Skin of body (tissue), 2 donors: ENCODE results near the gene MAT2B. TPM values are rescaled to one million over a fixed set of nuclear protein-coding genes. Genes with fewer than 3 reads are reported as not detected.
A peak's percentile ranks its signal among the peaks of the same experiment; 100 is the strongest.
"Not testable (repeated sequence)": the region's sequence is repeated elsewhere in the genome, so short reads cannot be mapped to it uniquely, and the experiment has no call there.

Experiments
- DNase-seq: peaks from one replicate; lab custom pipeline; 2025; lab: John Stamatoyannopoulos, UW
- total RNA-seq: library from RNA; depleted of rRNA; stranded (reverse); fragments of >200 nt; gene quantifications from one replicate; pipeline ENCODE4 v1.2.3, GENCODE V29; 2014

MAT2B gene
- total RNA-seq, 1 donor from 2014 or later: 60.6 TPM

DNA sequence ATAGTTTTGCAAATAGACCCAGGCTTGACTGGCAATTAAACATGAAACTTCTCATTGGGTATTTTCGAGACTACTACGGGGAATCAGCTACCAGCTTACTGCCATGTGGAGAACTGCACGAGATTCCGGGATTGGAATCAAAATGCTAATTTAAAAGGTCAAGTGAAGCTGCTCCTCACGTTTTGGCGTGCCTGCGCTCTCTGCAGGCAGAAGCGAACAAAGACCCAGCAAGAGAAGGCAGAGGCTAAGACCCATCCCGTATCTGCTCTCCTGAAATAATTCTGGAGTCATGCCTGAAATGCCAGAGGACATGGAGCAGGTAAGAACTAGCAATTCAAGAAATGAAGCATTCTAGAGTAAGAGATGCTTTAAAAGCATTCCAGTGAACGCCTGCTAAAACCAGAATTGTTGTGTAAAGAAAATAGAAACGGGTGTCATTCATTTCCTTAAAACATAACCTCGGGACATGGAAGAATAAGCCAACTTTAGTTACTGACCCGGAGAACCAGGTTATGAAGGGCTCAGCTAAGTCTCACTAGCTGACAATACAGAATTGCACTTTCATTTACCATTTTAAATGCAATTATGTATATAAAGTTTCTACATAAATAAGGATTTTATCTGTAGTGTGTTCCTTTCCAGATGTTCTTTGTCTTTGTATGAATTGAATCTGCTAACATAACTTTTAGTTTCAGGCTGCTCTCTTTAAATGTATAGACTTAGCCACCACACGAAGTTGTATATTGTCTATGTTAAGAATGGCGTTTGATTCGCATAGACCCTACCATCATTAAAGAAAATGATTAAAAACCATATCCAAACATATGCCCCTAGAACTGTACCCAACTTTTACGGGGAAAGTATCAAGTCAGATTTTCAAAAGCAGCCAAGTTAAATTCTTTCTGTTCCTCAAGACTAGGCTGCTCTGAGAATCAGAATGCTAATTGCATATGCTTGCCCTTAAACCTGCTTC, 2.0 kb upstream of the MAT2B start:
- DNase-seq: peak; percentile 92

DNA sequence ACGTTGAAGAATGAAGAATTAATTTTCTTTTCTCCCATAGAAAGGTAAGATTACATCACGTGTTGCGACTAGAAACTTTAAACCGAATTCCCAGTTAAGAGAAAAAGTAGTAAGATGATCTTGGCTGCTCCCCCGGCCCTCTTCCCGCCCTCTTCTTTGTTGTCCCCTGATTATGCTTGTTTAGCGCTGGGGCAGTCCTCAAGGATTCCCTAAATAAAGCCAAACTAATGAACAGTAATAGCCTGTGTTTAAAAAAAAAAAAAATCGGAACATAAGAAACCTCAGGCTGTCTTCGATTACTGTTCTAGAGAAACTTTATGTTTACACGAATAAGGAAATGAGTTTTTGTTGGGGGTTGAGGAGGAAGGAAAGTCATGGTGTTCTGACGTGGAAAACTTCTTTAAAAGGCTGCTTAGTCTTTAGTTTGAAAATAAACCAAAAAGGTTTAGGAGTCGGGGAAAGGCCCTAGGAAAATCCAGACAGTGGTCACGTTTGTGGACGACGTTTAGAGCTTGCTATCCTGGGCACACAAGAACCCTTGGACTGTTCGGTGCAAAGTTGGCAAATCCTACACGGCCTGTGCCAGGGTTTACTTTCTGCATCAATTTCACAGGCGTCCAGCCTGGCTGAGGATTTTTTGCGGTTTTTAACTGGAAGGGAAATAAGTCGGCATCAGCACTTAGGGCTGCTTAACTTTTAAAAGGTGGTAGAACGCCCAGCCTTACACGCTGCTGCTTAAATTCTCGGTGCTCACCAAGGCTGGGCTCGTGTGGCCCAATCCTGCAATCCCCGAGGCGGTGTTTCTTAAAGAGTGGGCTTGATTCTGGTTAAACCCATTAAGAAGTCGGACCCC, 1.1 kb upstream of the MAT2B start:
- peak; percentile 74 for DNase-seq

DNA sequence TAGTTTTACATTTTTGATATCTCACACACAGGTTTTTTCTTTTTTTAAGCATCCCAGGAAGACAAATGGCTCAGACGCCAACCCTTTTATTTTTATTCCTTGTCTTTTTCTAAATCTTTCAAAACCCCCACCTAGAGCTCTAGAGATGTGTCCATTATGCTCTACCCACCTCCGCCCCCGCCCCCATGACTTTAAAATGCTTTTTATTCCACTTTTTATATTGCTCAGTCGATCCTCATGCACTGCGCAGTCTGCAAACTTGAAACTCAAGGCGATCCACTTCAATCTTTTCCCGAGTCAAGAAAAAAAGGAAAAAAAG, 411 bp upstream of the MAT2B start:
- no peak for DNase-seq

DNA sequence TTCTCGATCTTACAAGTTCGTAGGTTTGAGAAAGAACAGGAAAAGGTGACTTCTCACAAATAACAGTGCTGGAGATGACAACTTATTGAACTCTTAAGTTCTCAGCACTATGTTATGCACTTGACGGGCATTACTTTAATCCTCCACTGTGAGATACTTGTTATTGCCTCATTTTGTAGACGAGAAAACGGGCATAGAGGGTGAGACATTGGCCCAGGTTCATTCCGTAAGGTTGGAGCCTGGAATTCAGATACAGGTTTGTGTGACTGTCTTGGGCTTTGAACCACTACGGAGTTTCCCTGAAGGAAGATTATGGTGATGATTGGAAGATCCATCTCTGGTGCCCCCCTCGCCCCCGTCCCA, 657 bp downstream of the MAT2B start:
- DNase-seq: peak; percentile 70

DNA sequence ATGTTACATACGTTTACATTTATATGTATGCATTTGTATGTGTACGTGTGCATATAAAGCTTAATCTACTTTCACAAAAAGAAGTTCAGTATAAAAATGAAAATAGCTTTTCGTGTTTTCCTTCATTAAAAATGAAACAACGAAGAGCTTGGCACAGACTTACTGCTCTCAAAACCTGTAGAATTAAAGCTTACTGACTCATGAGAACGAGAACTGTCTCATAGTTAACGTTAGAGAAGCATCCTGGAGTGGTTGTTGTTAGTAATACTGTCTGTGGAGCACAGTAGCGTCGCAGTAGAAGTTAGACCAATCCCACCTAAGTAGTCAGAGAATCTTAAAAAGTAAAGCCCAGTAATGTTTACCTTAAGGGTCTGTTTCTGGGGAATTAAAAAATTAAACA, 1.3 kb downstream of the MAT2B start:
- no peak for DNase-seq

DNA sequence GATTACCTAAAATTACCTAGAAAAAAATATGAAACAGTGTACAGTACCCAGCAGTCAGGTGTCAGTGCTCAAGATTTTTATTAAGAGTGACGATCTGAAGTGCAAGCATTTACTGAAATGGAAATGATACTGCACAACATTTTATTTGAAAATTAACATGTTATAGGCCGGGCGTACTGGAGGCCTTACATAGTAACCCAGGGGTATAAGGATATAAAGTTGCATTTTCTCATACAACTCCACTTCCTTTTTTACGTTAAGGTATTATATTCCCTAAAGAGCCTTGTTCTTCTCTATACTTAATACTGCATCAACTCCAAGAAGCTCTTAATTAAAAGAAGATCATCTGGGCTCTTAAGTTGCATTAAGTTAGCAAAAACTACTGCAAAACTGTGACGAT, 3.3 kb downstream of the MAT2B start:
- DNase-seq: no peak

DNA sequence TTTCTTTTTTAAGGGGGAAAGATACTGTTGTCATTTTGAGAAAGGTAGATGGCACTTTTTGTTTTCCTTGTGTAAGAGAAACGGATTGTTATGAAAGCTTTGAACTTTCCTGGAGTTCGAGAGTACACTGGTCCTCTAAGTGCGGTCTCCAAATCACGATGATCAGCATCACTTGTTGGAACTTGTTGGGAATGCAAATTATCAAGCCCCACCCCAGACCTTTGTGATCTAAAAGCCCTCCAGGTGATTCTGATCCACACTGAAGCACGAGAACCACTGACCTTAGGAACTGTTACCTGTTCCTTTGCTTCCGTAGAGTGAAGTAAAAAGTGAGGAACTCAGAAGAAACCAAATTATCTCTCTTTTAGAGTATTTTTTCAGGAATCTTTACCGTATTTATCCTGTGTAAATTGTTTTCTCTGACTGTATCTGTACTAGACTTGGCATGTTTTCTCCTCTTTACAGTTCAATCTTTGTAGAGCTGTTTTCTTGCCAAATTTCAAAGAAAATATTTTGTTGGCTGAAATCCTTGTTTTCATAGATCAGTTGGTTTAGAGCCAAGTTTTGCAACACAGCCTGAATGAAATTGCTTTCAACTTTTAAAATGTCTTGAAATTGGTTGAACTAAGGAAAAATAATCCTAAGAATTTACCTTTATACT, 4.0 kb downstream of the MAT2B start:
- DNase-seq: peak; percentile 54

DNA sequence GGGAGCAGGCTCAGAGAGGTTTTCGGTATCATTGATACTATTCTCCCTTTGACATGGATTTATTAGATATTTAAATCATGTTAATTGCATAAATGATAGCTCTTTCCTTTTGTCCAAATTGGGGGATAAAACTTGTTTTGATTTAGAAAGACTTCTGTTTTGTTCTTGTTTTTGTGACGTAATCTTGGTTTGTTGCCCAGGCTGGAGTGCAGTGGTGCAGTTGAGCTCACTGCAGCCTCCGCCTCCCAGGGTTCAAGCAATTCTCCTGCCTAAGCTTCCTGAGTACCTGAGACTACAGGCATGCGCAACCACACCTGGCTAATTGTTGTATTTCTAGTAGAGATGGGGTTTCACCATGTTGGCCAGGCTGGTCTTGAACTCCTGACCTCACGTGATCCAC, 7.1 kb downstream of the MAT2B start:
- DNase-seq: no peak

DNA sequence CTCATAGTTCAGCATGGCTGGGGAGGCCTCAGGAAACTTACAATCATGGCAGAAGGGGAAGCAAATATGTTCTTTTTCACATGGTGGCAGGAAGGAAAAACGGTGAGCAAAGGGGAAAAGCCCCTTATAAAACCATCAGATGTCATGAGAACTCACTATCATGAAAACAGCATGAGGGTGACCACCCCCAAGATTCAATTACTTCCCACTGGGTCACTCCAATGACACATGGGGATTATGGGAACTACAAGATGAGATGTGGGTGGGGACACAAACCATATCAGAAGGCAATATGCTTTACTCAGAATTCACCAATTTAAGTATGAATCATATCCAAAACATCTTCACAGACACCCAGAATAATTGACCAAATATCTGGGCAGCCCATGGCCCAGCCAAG, 19.7 kb downstream of the MAT2B start:
- no peak for DNase-seq

DNA sequence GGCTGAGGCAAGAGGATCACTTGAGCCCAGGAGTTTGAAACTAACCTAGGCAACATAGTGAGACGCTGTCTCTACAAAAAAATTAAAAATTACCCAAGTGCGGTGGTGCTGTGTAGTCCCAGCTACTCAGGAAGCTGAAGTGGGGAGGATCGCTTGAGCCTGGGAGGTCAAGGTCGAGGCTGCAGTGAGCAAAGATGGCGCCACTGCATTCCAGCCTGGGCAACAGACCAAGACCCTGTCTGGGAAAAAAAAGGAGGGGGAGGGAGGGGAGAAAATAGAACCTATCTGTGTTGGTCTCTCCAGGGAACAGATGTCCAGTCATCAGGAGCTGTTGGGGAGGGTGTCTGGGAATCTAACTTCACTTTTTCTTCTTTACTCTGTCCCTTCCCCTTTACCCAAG, 24.3 kb downstream of the MAT2B start:
- no peak for DNase-seq

DNA sequence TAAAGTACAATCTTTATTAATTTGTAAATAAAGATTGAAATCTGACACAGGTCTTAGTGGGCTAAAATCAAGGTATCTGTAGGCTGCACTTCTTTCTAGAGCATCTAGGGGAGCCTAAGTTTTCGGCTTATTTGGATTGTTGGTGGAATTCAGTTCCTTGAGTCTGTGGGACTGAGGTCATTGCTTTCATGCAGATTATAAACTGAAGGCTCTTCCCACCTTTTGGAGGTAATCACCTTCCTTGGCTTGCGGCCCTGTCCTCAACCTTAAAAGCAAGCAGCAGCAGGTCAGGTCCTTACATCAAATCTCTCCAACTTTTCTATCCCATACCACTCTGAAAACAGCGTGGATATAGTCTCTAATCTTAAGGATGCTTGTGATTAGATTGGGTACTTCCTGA, 25.9 kb downstream of the MAT2B start:
- no peak for DNase-seq

DNA sequence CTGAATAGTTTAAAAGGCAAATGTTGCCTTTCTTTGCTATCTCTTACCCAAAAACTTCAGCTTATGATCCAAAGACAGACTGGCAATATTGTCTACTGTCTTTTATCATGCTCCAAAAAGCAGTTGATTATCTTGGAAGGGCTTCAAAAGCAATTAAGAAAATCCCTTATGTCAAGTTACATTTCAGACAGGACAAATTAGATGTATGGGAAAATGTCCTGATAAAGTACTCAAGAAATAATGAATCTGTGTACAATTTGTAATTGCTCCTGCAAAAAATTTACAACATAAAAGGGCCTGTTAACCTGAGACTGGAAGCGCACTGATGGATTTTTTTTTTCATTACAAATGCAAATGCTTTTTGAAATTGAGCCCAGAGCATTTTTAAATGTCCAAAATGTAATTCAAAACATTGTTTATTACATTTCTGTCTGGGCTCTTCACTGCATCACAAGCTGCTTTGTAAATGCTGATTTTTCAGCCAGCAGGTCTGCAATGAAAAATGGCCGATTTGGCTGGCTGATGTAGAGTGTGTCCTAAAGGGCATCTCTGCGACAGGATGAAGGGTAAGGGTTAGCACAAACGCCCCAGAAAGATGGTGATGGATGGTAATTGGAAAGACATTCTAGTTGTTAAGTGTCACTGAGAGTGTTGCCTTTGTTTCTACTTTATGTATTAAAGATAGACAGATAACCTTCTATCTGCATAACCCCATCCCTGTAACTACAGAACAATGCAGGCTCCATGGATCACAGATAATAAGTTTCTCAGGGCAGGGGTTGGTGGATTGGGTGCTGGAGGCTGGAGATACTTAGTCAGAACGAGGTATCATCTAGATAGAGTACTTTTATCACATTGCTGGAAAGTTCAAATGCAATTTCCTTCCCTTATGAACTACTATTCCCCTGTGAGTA, 27.0 kb downstream of the MAT2B start:
- DNase-seq: no peak

DNA sequence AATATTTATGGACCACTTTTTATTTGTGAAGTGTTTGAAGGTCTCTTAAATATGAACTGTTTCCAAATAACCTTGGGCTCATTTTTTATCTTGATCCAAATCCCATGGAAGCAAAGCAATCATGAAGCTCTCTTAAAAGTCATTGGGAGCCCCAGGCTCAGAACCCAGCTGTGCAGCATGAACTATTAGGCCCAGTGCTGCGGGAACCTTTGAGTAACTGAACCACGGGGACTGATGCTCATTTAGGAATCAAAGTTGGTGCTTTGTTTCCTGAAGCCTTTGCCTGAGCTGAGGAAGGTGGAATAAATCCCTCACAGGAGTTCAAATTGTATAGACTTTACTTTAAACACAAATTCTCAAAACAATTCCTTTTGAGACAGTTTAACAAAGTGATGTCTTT, 27.8 kb downstream of the MAT2B start:
- no peak for DNase-seq

DNA sequence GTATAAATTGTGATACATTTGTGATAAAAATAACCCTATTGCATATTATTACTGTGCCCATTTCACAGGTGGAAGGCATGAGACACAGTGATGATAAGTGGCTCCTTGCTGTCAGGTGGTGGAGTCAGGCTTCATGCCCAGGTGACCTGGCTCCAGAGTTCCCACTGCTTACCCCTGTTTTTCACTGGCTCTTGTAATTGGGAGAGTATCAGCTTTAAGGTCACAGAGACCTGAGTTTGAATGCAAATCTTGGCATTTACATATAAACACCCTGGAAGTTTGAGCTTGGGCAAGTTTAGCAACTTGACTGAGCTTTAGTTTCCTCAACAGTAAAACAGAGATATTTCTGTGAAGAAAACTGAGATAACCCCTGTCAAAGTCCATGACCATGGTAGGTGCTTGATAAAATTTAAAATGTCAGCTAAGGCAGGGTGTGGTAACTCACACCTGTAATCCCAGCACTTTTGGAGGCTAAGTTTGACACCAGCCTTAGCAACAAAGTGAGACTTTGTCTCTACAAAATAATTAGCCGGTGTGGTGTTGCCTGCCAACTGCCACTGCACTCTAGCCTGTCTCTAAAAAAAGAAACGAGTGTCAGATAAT, 29.2 kb downstream of the MAT2B start:
- no peak for DNase-seq

DNA sequence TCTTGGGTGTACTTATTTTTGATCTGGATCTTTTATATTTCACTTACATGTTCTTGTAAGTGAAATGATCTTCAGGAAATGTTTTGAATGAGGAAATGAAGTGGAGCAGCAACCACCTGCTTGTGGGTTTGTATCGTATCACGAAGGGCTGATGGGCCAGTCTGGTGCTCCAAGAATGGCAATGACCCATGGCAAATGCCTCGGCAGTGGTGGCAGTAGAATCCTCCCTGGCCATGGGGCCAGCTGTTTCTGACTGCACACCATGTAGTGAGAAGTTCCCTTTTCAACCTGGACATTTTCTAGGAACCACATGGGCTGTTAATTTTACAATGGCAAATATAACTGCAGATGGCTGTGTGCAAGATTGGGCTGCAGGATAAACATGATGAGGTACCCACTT, 29.9 kb downstream of the MAT2B start:
- DNase-seq: no peak

DNA sequence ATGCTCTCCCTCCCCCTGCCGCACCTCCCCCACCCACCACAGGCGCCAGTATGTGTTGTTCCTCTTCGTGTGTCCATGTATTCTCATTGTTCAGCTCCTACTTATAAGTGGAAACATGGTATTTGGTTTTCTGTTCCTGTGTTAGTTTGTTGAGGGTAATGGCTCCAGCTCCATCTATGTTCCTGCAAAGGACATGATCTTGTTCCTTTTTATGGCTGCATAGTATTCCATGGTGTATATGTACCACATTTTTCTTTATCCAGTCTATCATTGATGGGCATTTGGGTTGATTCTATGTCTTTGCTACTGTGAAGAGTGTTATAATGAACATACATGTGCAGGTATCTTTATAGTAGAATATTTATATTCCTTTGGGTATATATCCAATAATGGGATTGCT, 31.0 kb downstream of the MAT2B start:
- DNase-seq: not testable (repeated sequence)

DNA sequence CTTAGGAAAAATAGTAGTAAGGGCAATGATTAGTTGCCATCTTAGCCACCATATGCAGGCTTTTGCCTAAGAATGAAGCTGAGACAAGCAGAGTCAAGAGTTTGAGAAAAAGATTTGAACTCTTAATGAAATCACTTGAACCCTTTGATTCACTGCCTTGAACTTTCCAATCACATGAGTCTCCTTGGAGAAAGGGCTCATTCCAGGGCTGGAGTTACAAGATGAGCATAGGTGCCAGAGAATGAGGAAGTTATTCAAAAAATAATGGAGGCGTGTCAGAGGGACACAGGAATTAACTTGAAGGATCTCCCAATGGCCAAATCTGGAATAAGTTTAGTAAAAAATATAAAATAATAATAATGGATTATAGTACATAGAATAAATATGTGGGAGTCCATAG, 35.3 kb downstream of the MAT2B start:
- no peak for DNase-seq

DNA sequence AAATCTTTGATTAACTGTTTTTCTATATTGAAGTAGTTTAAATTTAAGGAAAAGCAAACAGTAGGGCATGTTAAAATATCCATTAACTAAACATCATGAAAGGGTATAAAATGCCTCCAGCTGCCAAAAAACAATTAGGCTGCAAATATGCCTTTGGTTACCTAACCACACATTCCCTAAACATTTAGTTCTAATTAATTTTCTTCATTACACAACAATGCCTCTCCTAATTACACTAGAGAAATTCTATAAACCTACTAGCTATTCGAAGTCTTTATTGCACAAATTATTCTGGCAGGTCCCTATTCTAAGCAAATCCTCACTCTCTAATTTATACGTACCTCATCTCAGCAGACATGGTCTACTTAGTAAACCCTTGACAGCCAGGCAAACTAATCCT, 37.4 kb downstream of the MAT2B start:
- DNase-seq: no peak

DNA sequence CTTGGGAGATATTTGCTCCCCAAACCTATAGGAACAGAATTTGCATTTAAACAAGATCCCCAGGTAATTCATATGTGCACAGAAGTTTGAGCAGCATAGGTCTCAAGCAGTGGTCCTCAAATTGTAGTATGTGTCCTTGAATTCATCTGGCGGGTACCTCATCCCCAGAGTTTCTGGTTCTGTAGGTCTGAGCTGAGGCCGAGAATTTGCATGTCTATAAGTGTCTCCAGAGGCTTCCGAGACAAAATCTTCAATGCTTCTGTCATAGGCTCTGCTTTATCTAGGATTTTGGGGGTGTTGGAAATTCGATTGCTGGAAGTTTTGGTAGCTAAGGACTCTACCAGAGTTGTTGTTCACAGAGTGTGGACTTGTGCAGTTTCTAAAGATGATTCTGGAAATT, 38.6 kb downstream of the MAT2B start:
- DNase-seq: no peak

DNA sequence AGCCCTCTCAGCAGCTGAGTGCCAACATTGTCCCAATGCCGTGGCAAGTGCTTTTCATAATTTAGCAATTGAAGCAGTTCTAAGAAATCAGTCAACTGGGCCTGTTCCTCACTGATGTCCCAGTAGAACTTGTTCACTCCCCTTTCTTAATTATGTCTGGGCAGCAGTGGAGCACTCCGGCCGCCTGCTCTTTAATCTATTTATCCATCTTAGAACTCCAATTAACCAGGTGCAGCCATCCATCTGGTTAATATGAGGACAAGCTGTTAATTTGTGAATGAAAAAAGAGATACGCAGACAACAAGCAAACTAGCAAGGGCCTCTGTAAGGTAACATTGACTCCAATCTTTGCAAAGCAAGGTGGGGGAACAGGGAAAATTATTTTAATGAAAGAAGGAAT, 39.4 kb downstream of the MAT2B start:
- no peak for DNase-seq

DNA sequence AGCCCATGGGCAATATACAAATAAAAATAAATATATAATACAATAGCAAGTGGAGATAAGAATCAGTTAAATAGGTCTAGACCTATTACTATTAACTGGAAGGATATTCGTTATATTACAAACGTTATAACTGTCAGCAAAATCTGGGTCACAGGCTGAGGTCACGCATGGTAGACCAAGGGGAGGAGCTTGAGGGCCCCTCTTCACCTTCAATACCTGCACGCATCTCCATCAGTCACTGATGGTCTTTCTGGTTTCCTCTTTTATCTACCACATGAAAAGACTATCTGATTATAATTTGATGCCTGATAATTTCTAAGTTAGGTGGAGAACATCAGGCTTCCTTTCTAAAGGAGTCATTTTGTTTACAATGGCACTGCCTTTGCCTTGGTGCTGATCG, 43.2 kb downstream of the MAT2B start:
- DNase-seq: no peak
